ENCODE measurements around the gene TMEM117.

DNA sequence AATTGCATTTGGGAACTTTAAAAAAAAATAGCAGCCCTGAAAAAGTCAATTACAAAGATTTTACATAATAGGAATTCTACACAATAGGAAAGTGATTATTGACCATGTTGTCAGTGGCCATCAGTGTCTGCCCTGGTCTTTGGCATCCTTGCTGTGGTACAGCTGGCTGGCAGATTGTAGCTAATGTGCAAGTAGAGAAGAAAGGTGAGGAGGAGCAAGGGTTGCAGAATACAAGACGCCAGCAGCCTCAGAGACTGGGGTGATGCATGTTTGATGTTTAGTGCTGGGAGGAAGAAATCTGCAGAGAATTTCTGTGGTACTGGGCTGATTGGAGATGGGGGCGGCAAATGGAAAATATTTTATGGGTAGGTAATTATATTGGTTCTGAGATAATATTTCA lies 322.9 kb downstream of the TMEM117 start:
- TF ChIP-seq, protein P1, sequence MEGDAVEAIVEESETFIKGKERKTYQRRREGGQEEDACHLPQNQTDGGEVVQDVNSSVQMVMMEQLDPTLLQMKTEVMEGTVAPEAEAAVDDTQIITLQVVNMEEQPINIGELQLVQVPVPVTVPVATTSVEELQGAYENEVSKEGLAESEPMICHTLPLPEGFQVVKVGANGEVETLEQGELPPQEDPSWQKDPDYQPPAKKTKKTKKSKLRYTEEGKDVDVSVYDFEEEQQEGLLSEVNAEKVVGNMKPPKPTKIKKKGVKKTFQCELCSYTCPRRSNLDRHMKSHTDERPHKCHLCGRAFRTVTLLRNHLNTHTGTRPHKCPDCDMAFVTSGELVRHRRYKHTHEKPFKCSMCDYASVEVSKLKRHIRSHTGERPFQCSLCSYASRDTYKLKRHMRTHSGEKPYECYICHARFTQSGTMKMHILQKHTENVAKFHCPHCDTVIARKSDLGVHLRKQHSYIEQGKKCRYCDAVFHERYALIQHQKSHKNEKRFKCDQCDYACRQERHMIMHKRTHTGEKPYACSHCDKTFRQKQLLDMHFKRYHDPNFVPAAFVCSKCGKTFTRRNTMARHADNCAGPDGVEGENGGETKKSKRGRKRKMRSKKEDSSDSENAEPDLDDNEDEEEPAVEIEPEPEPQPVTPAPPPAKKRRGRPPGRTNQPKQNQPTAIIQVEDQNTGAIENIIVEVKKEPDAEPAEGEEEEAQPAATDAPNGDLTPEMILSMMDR (IDR thresholded peaks at IDR 0.05): no peak
- no peak for TF ChIP-seq POLR2A (IDR thresholded peaks at IDR 0.05)
- no peak for TF ChIP-seq POLR2AphosphoS5 (IDR thresholded peaks at IDR 0.05)

All from sigmoid colon (tissue), 4 donors.